Uterus (tissue), 4 donors: Measurements from ENCODE around the gene C1orf74. TPM values are rescaled to one million over a fixed set of nuclear protein-coding genes. Genes with fewer than 3 reads are reported as not detected.

Source experiments
- DNase-seq, 2 donors: peaks; one replicate each; pipeline ENCODE4 v3.0.0-alpha.2; 2019 to 2020
- H3K27ac ChIP-seq, 2 donors: fragments of 200-600 bp; sonication (generic); 1 replicate in 1 of 2; 2 replicates in 1 of 2; pipeline ENCODE4 v1.5.1; 2016 to 2018
- H3K27me3 ChIP-seq, 2 donors: fragments of 200-600 bp; sonication (generic); one replicate each; pipeline ENCODE4 v1.5.1; 2018 to 2019; ENCODE audit warnings: control low read depth in 1 of 2
- H3K36me3 ChIP-seq, 2 donors: fragments of 200-600 bp; sonication (generic); one replicate each; pipeline ENCODE4 v1.5.1; 2019; ENCODE audit warnings: control low read depth in 1 of 2
- H3K4me1 ChIP-seq, 2 donors: fragments of 200-600 bp; sonication (generic); one replicate each; pipeline ENCODE4 v1.5.1; 2018 to 2019; ENCODE audit warnings: control low read depth in 1 of 2
- H3K4me3 ChIP-seq, 2 donors: fragments of 200-600 bp; sonication (generic); 1 replicate in 1 of 2; 2 replicates in 1 of 2; pipeline ENCODE4 v1.5.1; 2018 to 2019; ENCODE audit warnings: mild to moderate bottlenecking in 1 of 2
- H3K9me3 ChIP-seq, 2 donors: fragments of 200-600 bp; sonication (generic); one replicate each; pipeline ENCODE4 v1.5.1; 2019; ENCODE audit warnings: control low read depth in 1 of 2
- POLR2A ChIP-seq, 2 donors: fragments of 450-650 bp; IDR thresholded peaks; one replicate each; pipeline ENCODE4 v1.6.1; 2016; ENCODE audit warnings: antibody characterized with exemption in 2 of 2, mild to moderate bottlenecking in 1 of 2, moderate library complexity in 1 of 2
- intact Hi-C: fragments of 100-400 bp; cut with DNase I; formaldehyde crosslinking; loops from one replicate; pipeline ENCODE4 v1.15.1; 2023; ENCODE audit warnings: low total_unique reads
- total RNA-seq, 4 donors: library from RNA; depleted of rRNA in 3 of 4; stranded (reverse); fragments of >200 nt in 3 of 4; gene quantifications; one replicate each; pipeline versions ENCODE4 v1.1.0 to v1.2.4, GENCODE V29; 2014 to 2023
- TF ChIP-seq, protein P1 (sequence below), 4 experiments: fragments of 200-600 bp in 2 of 4; fragments of 450-650 bp in 2 of 4; sonication (generic) in 2 of 4; IDR thresholded peaks; one replicate each; pipeline ENCODE4 v1.5.1; 2016 to 2019; ENCODE audit warnings: antibody characterized with exemption in 4 of 4, mild to moderate bottlenecking in 2 of 4, moderate library complexity in 1 of 4
- donor health status: DM: yes; HTN: yes; CAD: no.

The C1orf74 gene
- total RNA-seq, 4 donors from 2014 or later: 0.88 to 5.0 (median 1.3) TPM

DNA sequence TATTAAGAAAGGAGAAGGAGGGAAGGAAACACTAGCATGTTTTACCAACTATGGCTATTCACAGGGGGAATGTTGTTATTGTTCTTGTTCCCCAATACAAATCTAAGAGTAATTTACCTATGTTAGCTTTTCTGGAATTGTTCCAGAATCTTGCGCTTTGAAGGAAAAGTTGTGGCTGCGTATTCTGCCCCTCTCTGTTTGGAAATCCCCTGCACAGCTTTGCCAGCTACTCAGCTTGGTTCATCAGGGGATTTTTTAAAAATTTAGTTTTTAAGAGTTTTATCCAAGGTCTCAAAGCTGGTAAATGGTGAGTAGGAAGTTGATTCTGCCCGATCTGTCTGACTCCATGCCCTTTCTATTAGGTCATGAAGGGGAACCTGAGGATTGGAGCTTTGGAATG is 31.1 kb upstream of the C1orf74 start:
- no peak overlapping the region for H3K27ac ChIP-seq
- H3K4me1 ChIP-seq: no peaks in the 10 kb centered on the region
- no peaks in the 10 kb centered on the region for H3K9me3 ChIP-seq
- DNase-seq: no peak
- intact Hi-C loops: no loop called here
- H3K36me3 ChIP-seq: no peaks in the 10 kb centered on the region
- no peaks in the 10 kb centered on the region for H3K27me3 ChIP-seq
- H3K4me3 ChIP-seq: no peak overlapping the region
- no peak for TF ChIP-seq POLR2A (IDR thresholded peaks at IDR 0.05)
- TF ChIP-seq, protein P1, sequence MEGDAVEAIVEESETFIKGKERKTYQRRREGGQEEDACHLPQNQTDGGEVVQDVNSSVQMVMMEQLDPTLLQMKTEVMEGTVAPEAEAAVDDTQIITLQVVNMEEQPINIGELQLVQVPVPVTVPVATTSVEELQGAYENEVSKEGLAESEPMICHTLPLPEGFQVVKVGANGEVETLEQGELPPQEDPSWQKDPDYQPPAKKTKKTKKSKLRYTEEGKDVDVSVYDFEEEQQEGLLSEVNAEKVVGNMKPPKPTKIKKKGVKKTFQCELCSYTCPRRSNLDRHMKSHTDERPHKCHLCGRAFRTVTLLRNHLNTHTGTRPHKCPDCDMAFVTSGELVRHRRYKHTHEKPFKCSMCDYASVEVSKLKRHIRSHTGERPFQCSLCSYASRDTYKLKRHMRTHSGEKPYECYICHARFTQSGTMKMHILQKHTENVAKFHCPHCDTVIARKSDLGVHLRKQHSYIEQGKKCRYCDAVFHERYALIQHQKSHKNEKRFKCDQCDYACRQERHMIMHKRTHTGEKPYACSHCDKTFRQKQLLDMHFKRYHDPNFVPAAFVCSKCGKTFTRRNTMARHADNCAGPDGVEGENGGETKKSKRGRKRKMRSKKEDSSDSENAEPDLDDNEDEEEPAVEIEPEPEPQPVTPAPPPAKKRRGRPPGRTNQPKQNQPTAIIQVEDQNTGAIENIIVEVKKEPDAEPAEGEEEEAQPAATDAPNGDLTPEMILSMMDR (IDR thresholded peaks at IDR 0.05): no peak

DNA sequence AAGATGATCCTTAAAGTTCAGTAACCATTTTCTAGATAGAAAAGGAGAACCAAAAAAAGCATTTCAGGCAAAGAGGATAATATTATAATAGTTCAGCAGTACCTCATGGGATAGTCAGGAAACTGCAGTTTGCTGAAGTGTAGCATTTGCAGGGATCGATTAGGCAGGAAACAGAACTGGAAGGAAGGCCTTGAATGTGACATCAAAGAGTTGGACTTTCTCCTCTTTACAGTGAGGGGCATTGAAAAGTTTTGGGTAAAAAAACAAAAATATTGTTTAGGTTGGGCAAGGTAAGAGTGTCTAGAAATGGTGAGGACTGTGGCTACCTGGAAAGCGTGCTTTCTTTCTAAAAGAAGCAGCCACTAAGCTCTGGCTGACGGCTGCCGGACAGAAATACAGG is 29.5 kb upstream of the C1orf74 start:
- Histone ChIP-seq H3K36me3 (no peaks in the 10 kb centered on the region), H3K27ac (no peak overlapping the region), H3K4me1 (no peaks in the 10 kb centered on the region), H3K27me3 (no peaks in the 10 kb centered on the region), H3K9me3 (no peaks in the 10 kb centered on the region), H3K4me3 (no peak overlapping the region)
- TF ChIP-seq, protein P1 (IDR thresholded peaks at IDR 0.05): no peak
- no peak for TF ChIP-seq POLR2A (IDR thresholded peaks at IDR 0.05)
- intact Hi-C loops: no loop called here
- DNase-seq: no peak

DNA sequence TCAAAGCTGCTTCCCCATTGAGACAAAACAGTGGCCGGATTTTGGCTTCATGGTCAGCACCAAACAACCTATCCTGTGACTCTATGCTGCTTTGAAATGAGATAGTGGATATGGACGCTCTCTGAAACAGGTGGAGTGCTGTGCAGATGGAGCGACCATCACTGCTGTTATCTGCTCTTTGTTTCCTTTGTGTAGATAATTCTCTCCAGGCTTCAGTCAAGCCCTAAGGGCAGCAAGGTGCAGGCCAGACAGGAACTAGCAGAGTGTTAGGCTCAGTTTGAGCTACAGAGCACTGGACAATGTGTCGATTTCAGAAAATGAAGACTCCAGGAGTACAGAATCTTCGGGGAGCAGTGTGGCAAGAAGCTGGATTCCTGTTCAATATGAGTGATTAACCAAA is 26.4 kb upstream of the C1orf74 start:
- Histone ChIP-seq H3K4me3 (no peak overlapping the region), H3K36me3 (no peaks in the 10 kb centered on the region), H3K4me1 (no peaks in the 10 kb centered on the region), H3K9me3 (no peaks in the 10 kb centered on the region), H3K27ac (no peak overlapping the region), H3K27me3 (no peaks in the 10 kb centered on the region)
- intact Hi-C loops: no loop called here
- TF ChIP-seq POLR2A (IDR thresholded peaks at IDR 0.05): no peak
- TF ChIP-seq, protein P1 (IDR thresholded peaks at IDR 0.05): no peak
- no peak for DNase-seq

DNA sequence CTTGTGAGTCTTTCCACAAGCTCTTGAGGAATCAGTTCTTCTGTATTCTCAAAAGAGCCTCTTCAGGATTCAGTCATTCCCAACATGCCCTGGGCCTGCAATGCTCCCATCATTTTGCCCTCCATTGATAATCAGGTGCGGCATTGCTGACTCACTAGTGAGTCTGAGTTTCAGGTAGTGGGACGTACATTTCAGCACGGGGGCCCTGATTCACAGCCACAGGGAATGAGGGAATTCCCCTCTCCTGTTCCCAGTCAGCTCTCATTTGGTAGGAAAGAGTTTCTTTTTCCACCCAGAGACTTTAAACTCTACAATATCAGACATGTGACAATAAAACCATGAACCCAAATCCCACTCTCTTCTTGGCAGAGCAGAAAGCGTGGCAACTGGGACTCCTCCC is 25.3 kb upstream of the C1orf74 start:
- Histone ChIP-seq H3K9me3 (no peaks in the 10 kb centered on the region), H3K36me3 (no peaks in the 10 kb centered on the region), H3K4me3 (no peak overlapping the region), H3K27ac (no peak overlapping the region), H3K27me3 (no peaks in the 10 kb centered on the region), H3K4me1 (no peaks in the 10 kb centered on the region)
- TF ChIP-seq, protein P1 (IDR thresholded peaks at IDR 0.05): no peak
- no peak for TF ChIP-seq POLR2A (IDR thresholded peaks at IDR 0.05)
- intact Hi-C loops: no loop called here
- no peak for DNase-seq

DNA sequence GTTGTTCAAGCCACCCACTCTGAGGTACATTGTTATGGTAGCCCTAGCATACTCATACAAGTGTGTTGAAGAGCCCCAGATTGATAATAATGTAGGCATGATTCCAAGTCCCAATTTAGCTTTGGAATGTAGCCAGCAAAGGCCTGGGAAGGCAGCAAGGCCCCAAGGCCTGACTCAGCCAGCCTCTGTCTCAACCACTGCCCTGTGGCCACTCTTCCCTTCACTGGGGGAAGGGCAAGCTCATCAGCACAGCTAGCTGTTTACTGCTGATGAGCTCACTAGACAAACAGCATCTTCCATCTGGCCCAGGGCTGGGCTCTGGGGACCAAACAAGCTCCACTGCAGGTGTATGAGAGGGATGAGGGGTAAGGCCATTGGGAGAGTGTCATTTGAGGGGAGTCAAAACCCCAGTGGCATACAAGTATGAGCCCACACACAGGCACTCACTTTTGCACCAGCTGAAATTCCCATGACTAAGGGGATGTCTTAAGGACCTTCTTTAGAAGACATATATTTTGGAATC is 23.8 kb upstream of the C1orf74 start:
- intact Hi-C loops: no loop called here
- Histone ChIP-seq H3K27ac (no peak overlapping the region), H3K9me3 (no peaks in the 10 kb centered on the region), H3K4me1 (no peaks in the 10 kb centered on the region), H3K36me3 (no peaks in the 10 kb centered on the region), H3K27me3 (no peaks in the 10 kb centered on the region), H3K4me3 (no peak overlapping the region)
- no peak for DNase-seq
- TF ChIP-seq, protein P1 (IDR thresholded peaks at IDR 0.05): no peak
- TF ChIP-seq POLR2A (IDR thresholded peaks at IDR 0.05): no peak
